HepG2 (cell line): ENCODE data around the gene PRSS12. TPM values are rescaled to one million over a fixed set of nuclear protein-coding genes. Genes with fewer than 3 reads are reported as not detected.

Source experiments
- DNMT3B ChIP-seq: conservative IDR thresholded peaks from 2 replicates; pipeline ENCODE4 v1.6.1; 2016; ENCODE audit warnings: missing biosample characterization, control low read depth
- GTF3A ChIP-seq: sonication (generic); formaldehyde crosslinking; conservative IDR thresholded peaks from 2 replicates; pipeline ENCODE4 v1.4.0; 2020; ENCODE audit warnings: mild to moderate bottlenecking, missing genetic modification reagents
- HNRNPLL ChIP-seq: fragments of 200-400 bp; formaldehyde crosslinking; IDR thresholded peaks from 2 replicates; pipeline ENCODE4 v1.6.1; 2017; ENCODE audit warnings: mild to moderate bottlenecking, low read depth, low read length; ENCODE audit not compliant: poor library complexity, severe bottlenecking
- MYPOP ChIP-seq: sonication (generic); formaldehyde crosslinking; IDR thresholded peaks from 2 replicates; pipeline ENCODE4 v1.8.1; 2023; ENCODE audit warnings: mild to moderate bottlenecking, moderate library complexity, missing genetic modification reagents
- PRDM4 ChIP-seq: sonication (generic); formaldehyde crosslinking; IDR thresholded peaks from 2 replicates; pipeline ENCODE4 v1.9.0; 2021; ENCODE audit warnings: missing genetic modification reagents, borderline replicate concordance
- TEAD3 ChIP-seq: optimal IDR thresholded peaks from 2 replicates; pipeline ENCODE3; 2016; ENCODE audit warnings: borderline replicate concordance
- TFDP2 ChIP-seq: sonication (generic); formaldehyde crosslinking; IDR thresholded peaks from 2 replicates; pipeline ENCODE4 v1.4.0; 2020; ENCODE audit warnings: missing genetic modification reagents
- TP53 ChIP-seq: sonication (generic); formaldehyde crosslinking; conservative IDR thresholded peaks from 2 replicates; pipeline ENCODE4 v1.4.0; 2020; ENCODE audit warnings: missing genetic modification reagents
- U2AF1 ChIP-seq: fragments of 200-400 bp; formaldehyde crosslinking; optimal IDR thresholded peaks from 2 replicates; pipeline ENCODE3; 2017; ENCODE audit warnings: mild to moderate bottlenecking, low read depth, low read length
- UBTF ChIP-seq: sonication (generic); formaldehyde crosslinking; IDR thresholded peaks from 2 replicates; pipeline ENCODE4 v1.4.0; 2020; ENCODE audit warnings: mild to moderate bottlenecking, missing genetic modification reagents
- ZNF142 ChIP-seq: sonication (generic); formaldehyde crosslinking; IDR thresholded peaks from 2 replicates; pipeline ENCODE4 v1.4.0; 2020; ENCODE audit warnings: missing genetic modification reagents
- ZNF263 ChIP-seq: sonication (generic); formaldehyde crosslinking; IDR thresholded peaks from 2 replicates; pipeline ENCODE4 v1.4.0; 2020; ENCODE audit warnings: missing genetic modification reagents
- ZNF460 ChIP-seq: sonication (generic); formaldehyde crosslinking; IDR thresholded peaks from 2 replicates; pipeline ENCODE4 v1.5.1; 2020; ENCODE audit warnings: missing genetic modification reagents, mild to moderate bottlenecking, borderline replicate concordance
- ZNF558 ChIP-seq: sonication (generic); formaldehyde crosslinking; IDR thresholded peaks from 2 replicates; pipeline ENCODE4 v1.9.0; 2022; ENCODE audit warnings: mild to moderate bottlenecking, missing genetic modification reagents, borderline replicate concordance
- polyA plus RNA-seq, 8 experiments: library from polyadenylated mRNA; depleted of rRNA in 3 of 8; stranded (reverse) in 7 of 8; unstranded in 1 of 8; fragments of >200 nt; fragmentation: Illumina TruSeq in 4 of 8; extraction: Trizol in 4 of 8; gene quantifications; 2 replicates each; pipeline versions ENCODE4 v1.2.1 to v1.2.3, GENCODE V29; 2011 to 2016; ENCODE audit warnings: low read depth in 4 of 8, missing spikeins in 1 of 8, mixed read lengths in 1 of 8; ENCODE audit not compliant: insufficient read depth in 1 of 8
- total RNA-seq, 5 experiments: library from RNA; depleted of rRNA; stranded (reverse); fragments of >200 nt; fragmentation: Illumina TruSeq; extraction: Trizol; gene quantifications; 2 replicates each; pipeline ENCODE4 v1.2.3, GENCODE V29; 2016; ENCODE audit warnings: low read depth in 1 of 5

Gene PRSS12
- total and polyA plus RNA-seq, 2 of the 13 experiments (the other 11 are each of a cell fraction or from before 2014, with no cell fraction given), result 0.02 TPM; not detected in 1

GRCh38 chr4:118278473-118279274 is 74.1 kb downstream of the PRSS12 start (continued):
- peak; percentile 61; the same call in 1 of the 2 replicates for TF ChIP-seq MYPOP
- TF ChIP-seq DNMT3B (CRISPR knock-in tag), result peak; percentile 96
- TF ChIP-seq TP53, result peak; percentile 68; the same call in 1 of the 2 replicates
- TF ChIP-seq ZNF263 (CRISPR knock-in tag), result 0 out of 2 replicates have a peak, but pooled peaks have one; percentile 31
- peak; percentile 74 for TF ChIP-seq TFDP2 (CRISPR knock-in tag)
- no peak for TF ChIP-seq U2AF1
- peak; percentile 75 for TF ChIP-seq HNRNPLL
- peak; percentile 75; the same call in 1 of the 2 replicates for TF ChIP-seq ZNF142
- peak; percentile 75; the same call in 1 of the 2 replicates for TF ChIP-seq GTF3A (CRISPR knock-in tag)
- peak; percentile 75; the same call in 1 of the 2 replicates for TF ChIP-seq PRDM4 (CRISPR knock-in tag)
- peak; percentile 81 for TF ChIP-seq UBTF (CRISPR knock-in tag)
- no peak for TF ChIP-seq ZNF460 (CRISPR knock-in tag)
- TF ChIP-seq TEAD3 (CRISPR knock-in tag), result peak; percentile 52
- peak; percentile 35; the same call in 1 of the 2 replicates for TF ChIP-seq ZNF558 (CRISPR knock-in tag)
